GM18508 (cell line): Measurements from ENCODE around the gene FPGS.

ENCODE experiments used
- ATAC-seq: cut with Tn5 transposase; IDR thresholded peaks from one replicate; pipeline ENCODE4 v1.9.1; 2021; ENCODE audit warnings: moderate number of reproducible peaks; ENCODE audit not compliant: insufficient read depth, unreplicated experiment

The FPGS gene

DNA sequence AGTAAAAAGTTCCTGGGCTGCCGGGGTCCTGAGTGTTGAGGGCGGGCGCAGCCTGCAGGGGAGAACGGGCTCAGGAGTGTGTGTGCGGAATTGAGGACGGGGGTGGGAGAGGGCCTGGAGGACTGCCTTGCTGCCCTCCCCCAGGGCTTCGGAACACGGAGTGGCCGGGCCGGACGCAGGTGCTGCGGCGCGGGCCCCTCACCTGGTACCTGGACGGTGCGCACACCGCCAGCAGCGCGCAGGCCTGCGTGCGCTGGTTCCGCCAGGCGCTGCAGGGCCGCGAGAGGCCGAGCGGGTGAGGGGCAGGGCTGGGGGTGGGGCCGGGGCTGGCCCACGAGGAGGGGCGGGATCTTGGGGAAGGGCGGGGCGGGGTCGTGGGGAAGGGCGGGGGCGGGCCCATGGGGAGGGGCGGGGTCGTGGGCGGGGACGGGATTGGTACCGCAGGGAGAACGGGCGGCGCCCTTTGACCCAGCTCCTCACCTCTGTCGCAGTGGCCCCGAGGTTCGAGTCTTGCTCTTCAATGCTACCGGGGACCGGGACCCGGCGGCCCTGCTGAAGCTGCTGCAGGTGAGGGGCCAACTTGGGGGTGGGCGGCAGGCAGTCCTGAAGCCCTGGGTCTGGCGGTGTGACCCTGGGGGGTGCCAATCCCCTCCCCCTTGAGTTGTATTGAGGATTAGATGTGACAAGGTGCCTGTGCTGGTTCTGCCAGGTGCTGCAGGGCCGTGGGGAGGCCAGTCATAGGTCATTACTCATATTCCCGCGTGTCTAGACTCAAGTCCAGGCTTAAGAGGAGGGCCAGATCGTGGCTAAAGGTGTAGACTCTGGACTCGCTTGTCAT lies 7.1 kb downstream of the FPGS start:
- no peak for ATAC-seq

DNA sequence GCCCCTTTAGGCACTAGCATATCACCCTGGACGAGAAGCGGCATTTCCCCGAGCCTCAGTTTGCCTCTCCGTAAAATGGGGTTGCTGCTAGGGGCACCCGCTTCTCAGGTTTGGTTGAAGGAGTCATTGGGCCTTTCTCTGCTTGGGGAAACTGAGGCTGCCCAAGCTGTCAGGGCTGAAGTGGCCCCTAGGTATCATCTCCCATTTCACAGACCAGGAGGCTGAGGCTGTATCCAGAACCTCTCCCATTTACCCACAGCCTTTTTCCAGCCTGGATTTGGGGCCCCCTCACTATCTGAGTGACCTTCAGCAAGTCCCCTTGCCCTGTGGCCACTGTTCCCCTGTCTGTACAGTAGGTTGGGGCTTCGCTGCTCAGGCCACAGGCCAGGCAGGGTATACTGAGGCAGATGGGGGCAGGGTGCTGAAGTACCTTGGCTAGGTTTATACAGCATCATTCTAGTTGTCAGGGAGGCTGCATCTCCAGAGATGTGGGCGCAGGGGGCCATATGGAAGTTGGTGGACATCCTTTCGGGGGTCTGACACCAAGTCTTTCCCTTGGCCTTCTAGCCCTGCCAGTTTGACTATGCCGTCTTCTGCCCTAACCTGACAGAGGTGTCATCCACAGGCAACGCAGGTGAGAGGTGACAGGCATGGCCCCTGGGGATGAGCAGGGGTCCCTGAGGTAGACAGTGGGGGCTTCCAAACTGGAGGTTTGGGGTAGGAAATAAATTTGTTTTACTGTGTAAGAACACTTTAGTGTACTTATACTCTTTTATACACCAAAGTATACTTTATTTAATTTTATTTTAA lies 7.9 kb downstream of the FPGS start:
- ATAC-seq, result no peak

DNA sequence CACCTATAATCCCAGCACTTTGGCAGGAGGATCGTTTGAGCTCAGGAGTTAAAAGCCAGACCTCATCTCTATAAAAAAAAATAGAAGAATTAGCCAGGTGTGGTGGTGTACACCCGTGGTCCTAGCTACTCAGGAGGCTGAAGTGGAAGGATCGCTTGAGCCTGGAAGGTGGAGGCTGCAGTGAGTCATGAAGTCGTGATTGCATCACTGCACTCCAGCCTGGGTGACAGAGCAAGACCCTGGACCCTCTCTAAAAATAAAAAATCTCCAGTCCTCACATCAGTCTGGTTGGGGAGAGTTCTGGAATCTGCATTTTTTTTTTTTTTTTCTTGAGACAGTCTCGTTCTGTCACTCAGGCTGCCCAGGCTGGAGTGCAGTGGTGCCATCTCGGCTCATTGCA lies 9.3 kb downstream of the FPGS start:
- ATAC-seq, result no peak

DNA sequence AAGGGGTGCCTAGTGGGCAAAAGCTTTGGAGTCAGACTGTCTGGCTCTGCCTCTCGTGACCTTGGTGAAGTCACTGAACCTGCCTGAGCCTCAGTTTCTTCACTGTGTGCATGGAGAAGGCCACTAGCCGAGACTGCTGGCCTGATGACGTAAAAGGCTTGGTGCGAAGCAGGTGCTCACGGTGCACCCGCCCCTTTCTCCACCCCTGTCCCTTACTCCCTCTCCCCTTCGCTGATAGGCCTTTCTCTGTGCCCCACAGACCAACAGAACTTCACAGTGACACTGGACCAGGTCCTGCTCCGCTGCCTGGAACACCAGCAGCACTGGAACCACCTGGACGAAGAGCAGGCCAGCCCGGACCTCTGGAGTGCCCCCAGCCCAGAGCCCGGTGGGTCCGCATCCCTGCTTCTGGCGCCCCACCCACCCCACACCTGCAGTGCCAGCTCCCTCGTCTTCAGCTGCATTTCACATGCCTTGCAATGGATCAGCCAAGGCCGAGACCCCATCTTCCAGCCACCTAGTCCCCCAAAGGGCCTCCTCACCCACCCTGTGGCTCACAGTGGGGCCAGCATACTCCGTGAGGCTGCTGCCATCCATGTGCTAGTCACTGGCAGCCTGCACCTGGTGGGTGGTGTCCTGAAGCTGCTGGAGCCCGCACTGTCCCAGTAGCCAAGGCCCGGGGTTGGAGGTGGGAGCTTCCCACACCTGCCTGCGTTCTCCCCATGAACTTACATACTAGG lies 10.4 kb downstream of the FPGS start:
- ATAC-seq, result no peak

DNA sequence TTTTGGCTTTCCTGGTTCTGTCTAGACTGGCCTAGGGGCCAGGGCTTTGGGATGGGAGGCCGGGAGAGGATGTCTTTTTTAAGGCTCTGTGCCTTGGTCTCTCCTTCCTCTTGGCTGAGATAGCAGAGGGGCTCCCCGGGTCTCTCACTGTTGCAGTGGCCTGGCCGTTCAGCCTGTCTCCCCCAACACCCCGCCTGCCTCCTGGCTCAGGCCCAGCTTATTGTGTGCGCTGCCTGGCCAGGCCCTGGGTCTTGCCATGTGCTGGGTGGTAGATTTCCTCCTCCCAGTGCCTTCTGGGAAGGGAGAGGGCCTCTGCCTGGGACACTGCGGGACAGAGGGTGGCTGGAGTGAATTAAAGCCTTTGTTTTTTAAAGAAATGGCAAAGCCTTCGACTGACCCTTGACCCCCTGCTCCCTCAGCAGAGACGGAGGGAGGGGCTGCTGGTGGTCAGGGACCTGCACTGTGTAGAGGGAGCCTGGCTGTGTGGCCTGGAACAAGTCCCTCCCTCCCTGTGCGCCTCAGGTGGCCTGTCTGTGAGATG lies 11.1 kb downstream of the FPGS start:
- no peak for ATAC-seq

DNA sequence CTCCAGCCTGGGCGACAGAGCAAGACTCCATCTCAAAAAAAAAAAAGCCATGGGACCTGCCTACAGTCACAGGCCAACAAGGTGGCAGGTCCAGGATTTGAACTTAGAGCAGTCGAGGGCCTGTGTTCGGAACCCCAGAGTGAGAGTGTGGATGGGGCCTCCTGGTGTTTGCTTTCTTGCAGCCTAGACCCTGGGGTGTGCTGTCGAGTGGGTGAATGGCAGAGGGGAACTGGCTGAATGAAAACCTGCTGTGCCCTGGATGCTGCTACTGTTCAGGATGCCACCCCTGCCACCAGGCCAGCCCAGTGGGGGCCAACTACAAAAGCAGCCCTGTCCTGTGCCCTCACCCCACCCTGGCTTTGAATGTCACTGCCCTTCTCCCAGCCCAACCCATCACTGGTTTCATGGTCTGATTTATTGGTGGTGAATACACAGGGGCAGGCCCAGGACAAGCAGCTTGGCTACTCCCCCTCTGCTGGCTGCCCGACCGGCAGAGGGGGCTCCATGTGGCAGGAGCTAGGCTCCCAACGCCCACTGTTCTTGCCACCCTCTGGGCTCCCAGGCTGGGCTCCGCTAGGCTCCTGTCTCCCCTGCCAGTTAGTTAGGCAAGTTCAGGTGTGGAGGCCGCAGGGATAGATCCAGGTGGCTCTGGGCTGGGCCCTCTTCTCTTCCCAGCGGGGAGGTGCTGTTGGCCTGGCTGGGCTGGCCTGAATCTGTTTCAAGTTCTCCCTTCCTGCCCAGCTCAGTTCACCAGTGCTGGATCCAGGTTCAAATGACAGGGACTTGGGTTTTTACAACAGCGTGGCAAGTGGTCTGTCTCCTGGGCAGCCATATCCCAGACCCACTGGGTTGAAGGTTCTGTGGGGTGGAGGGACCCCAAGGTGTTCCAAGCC lies 12.2 kb downstream of the FPGS start:
- no peak for ATAC-seq

DNA sequence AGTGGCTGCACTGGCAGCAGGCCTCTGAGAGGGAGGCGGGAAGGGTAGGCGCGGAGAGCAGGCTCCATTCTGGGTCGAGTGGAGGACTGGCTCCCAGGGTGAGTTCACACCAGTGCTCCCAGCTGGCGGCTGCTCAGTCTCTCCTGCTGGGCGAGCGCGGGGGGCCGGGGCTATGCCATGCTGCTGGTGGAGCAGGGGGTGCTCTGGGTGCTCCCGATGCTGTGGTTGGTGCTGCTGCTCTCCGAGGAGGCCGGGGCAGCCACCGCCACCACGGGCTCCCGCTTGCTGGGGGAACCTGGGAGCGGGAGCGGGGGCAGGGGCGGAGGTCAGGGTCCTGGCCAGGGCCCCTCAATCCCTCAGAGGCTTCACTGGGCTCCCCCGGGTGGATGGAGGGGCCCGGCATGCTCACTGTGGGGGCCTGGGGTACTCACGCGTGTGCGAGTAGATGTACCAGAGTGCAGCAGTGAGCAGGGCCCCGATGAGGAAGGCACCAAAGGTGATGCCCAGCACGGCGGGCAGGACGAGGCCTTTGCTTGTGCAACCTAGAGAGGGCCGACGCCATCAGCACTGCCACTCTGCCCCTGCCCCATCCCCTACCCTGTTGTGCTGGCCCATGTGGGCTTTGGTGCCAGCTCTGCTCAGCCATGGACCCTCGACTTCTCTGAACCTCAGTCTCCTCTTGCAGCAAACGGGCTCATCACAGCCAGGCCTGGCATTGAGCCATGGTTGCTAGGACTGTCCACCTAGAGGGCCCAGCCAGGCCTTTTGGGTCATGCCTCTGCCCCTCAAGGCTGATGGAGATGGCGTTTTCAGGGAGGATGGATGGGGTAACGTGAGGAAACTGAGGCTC lies 13.1 kb downstream of the FPGS start:
- no peak for ATAC-seq

DNA sequence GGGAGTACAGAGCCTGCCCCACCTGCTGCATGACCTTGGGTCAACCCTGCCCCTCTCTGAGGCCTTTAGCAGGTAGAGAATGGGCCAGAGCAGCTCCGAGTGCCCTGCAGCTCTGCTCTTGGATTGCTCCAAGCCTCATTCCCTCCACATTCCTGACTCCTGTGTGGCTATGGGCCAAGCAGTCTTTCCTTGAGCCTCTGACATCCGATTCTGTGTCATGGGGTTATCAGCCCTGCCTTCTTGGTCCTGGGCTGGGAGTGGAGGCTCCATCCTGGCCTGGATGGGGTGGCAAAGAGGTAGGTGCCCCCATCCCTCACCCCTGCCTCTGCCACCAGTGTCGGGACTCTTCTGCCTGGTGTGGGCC lies 13.7 kb downstream of the FPGS start:
- ATAC-seq, result no peak

DNA sequence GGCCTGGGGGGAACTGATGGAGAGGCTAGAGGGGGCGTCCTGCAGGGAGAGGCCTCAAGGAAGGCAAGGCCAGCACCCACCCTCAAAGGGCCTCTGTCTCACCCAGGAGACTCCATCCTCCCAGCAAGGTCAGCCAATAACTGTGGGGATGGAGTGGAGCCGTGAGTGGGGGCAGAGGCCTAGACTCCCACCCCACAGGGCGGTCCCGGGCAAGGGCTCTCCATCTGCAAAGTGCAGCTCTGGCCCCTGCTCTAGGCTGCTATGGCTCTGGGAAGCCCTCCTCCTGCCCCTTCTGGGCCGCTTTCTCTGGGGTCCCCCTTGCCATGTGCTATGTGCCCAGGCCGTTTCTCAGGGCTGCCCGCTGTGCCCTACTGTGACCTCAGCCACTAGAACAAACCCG lies 14.0 kb downstream of the FPGS start:
- no peak for ATAC-seq

DNA sequence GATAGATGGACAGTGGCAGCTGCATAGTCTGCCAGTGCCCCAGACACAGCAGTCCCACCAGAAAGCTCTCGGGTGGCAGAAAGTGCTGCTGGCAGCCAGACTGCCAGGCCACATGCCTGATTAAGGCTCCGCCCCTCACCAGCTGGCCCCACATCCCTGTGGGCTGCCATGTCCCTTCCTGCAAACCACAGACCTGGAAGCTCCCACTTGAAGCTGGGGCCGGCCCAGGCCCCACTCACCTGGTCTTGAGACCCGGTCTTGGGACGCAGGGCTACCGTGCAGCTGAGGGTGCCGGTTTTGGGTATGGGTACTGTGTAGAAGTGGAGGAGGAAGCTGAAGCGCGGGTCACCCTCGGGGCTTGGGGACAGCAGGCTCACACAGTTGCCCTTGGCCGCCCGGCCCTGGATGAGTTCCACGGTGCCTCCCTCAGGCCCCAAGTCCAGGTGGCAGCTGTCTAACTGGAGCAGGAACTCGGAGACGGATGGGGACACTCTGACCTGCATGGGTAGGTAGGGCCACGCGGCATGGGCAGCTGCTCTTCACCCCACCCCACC lies 15.3 kb downstream of the FPGS start:
- no peak for ATAC-seq

DNA sequence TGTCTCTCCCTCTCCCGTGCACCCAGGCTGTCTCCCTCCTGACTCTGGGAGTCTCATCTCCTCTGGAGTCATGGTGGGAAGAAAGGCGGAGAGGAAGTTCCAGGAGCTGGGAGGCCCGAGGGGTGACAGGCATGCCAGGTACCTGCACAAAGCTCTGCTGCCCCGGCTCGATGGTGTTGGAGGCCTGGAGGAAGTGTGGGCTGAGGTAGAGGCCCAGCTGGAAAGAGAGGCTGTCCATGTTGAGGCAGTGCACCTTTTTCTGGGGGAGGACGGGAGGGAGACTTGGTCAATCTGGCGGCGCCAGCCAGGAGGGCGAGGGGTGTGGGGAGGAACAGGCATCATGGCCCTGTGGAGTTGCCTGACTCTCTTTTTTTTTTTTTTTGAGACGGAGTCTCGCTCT lies 15.9 kb downstream of the FPGS start:
- ATAC-seq, result no peak

DNA sequence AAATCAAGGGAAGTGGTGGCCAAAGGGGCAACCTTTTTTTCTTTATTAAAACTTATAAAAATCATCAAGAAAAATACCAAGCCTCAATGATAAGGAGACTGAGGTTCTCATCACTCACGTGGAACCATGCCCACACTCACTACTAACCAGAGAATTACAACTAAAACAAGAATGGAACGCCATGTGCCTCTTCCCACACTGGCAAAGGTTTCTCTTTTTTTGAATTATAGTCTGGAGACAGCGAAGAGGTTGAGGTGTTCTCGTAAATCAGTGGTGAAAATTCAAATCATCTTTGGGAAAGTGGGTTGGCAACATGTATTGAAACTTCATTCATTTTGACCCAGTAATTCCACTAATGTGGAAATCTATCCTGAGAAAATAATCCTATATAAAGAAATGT lies 19.4 kb downstream of the FPGS start:
- ATAC-seq, result no peak

DNA sequence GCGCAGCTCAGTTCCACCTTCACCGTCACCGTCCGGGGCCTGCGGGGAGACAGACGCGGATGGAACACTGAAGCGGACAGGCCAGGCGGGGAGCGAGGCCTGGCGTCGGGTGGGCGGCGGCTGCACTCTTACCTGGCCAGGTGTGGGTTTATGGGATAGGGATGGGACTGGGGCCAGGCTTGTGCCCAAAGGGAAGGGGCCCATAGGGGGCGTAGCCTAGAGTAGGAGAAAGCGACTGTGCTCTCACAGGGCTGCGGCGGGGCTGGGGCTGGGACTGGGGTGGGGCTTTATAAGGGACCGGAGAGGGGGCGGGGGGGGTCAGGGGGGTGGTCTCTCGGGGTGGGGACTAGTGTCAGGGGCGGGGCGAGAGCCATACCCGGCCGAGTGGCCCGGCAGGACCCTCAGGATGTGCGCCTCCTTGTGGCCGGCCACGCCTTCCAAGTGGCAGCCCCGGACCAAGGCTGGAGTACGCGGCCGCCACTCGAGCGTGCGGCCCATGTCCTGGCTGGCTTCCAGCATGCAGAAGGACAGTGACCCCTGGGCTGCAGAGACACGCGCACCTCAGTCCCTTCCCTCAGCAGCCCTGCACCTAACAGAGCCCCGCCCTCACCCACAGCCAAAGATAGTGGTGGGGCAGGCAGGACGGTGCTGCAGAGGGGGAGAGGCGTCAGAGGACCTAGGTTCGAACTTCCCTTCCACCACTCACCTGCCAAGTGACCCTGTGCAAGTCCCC lies 22.8 kb downstream of the FPGS start:
- ATAC-seq, result no peak

DNA sequence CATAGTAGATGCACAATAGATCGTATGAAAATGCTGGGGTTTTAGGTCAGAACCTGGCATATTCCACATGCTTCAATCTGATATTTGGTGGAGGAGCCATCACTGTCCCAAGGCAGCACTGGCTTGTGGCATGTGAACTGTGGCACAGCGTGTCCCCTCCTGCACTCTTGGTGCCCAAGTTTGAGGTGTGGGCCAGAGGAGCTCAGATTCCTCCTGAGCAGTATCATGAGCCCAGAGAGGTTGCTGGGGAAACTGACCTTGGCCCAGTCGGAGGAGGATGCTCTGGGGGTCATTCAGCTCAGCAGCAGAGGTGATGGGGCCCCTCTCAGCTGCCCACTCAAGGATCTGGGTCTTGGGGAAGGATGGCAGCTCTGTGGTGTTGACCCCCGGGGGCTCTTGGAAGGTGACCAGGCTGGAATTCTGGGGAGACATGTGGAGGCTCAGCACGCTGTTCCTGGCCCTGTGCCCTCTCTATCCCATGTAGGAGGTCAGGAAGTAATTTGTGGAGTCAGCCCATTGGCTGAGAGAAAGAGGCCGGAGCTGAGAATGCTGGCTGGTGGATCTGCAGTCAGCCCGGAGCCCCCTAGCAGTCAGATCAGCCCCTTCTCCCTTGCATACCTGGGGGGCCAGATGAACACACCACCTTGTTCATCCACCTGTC lies 23.7 kb downstream of the FPGS start:
- ATAC-seq, result no peak

DNA sequence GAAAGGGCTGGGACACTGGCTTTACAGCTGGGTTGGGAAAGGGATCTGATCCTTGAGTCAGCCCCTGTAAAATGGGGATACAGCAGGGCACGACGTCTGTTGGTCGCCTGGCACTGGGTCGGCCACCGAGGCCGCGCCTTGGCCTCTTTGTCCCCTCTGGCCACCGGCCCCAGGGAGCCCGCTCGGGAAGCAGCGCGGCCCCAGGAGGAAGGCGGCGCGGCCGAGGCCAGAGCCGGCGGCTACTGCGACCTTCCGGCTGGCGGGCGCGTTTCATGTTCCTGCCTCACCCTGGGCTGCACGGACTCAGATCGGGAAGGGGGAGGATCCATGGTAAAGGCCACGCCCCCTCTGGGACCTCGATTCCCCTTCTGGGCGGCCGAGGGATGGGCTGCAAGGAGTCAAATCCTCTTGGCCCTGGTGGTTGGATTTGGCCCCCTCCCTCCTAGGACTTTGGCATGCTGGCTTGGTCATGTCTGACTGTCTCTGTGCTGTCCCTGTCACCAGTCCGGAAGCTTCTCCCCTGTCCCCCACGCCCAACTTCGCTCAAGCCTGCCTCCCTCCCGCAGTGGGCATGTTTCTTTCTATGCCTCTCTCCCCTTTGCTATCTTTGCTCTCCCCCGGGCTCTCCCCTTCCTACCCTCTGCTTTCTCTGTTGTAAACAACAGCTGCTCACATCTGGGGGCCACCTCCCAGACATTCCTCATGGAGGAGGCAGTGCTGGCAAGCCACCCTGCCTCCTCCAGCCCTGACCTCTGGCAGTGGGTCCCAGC lies 25.8 kb downstream of the FPGS start:
- no peak for ATAC-seq

DNA sequence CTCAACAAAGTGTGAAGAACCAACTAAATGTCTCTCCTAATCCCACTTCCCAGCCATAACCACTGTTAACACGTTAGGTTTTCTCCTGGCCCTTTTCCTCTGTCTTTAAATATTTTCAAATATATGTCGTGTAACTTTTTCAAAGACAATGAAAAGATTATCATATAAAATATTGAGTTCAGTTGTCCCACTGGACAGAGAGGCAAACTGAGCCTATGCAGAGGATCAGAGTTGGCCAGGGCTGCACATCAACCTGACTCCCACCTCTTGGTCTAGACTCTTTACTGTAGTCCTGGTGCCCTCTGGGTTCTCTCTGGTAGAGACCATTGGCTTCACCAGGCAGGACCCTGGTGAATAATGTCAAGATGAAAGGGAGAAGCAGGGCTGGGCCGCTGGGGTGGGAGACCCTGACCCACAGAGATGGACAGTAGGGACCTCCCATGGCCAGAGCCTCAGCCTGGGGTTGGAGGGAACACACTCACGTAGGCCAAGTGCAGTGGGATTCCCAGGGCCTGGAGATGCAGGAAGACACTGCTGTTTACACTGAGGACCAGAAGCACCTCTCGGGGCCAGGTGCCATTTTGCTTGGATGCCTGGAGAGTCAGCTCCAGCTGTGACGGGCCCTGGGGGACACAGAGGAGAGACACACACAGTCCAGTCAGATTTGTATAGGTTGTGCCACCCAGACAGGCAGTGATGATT lies 26.7 kb downstream of the FPGS start:
- no peak for ATAC-seq
